Measurements from ENCODE around the gene PCSK5. TPM values are rescaled to one million over a fixed set of nuclear protein-coding genes. Genes with fewer than 3 reads are reported as not detected.

The PCSK5 gene
- total and polyA plus RNA-seq, 4 donors = 0.58 to 3.6 (median 0.82) TPM

GRCh38 chr9:76037587-76038225 is 147.2 kb downstream of the PCSK5 start:
- no peaks in the 10 kb centered on the region for H3K4me1 ChIP-seq (ENCODE audit: control insufficient read depth in 4 of 4, insufficient read depth in 4 of 4, low read length in 3 of 4)
- no peak overlapping the region for H3K9ac ChIP-seq (ENCODE audit: low read depth in 1 of 2, low read length in 2 of 2)
- WGBS = 89% methylated on average over 9 of the region's 9 CpGs
- no peaks in the 10 kb centered on the region for H3K27me3 ChIP-seq (ENCODE audit: control insufficient read depth in 4 of 4, insufficient read depth in 4 of 4, low read length in 3 of 4)
- H3K9me3 ChIP-seq (ENCODE audit: control insufficient read depth in 4 of 4, low read length in 3 of 4) = no peaks in the 10 kb centered on the region
- TF ChIP-seq YY1 (IDR thresholded peaks at IDR 0.05) (no peak), MAX (IDR thresholded peaks at IDR 0.05) (no peak), JUND (IDR thresholded peaks at IDR 0.05) (no peak), CTCF (IDR thresholded peaks at IDR 0.05; ENCODE audit: low read depth, low read length, missing input control) (no peak), FOXA1 (IDR thresholded peaks at IDR 0.05) (no peak), REST (IDR thresholded peaks at IDR 0.05) (no peak), RAD21 (IDR thresholded peaks at IDR 0.05) (no peak), GABPA (IDR thresholded peaks at IDR 0.05 in 1 of 2, conservative IDR thresholded peaks at IDR 0.05 in 1 of 2) (no peak), HNF4A (conservative IDR thresholded peaks at IDR 0.05) (no peak), FOXA2 (IDR thresholded peaks at IDR 0.05) (no peak), TAF1 (conservative IDR thresholded peaks at IDR 0.05) (no peak), SP1 (IDR thresholded peaks at IDR 0.05) (no peak), HNF4G (IDR thresholded peaks at IDR 0.05) (no peak), EGR1 (IDR thresholded peaks at IDR 0.05; ENCODE audit: low read depth in 2 of 2) (no peak), ATF3 (IDR thresholded peaks at IDR 0.05) (no peak), NR2F2 (IDR thresholded peaks at IDR 0.05) (no peak), ZBTB33 (IDR thresholded peaks at IDR 0.05) (no peak), RXRA (IDR thresholded peaks at IDR 0.05) (no peak)
- H3K4me3 ChIP-seq (ENCODE audit: low read depth in 1 of 3, low read length in 3 of 3) = no peak overlapping the region
- H3K27ac ChIP-seq (ENCODE audit: low read depth in 1 of 2, low read length in 2 of 2) = no peak overlapping the region
- no peaks in the 10 kb centered on the region for H3K36me3 ChIP-seq (ENCODE audit: control insufficient read depth in 4 of 4, insufficient read depth in 3 of 4, low read depth in 1 of 4, low read length in 3 of 4)
- DNase-seq (ENCODE audit: low spot score) = no peak
